ENCODE results near the gene MRPL49. TPM values are rescaled to one million over a fixed set of nuclear protein-coding genes. Genes with fewer than 3 reads are reported as not detected.
A peak's percentile ranks its signal among the peaks of the same experiment; 100 is the strongest.
"Not testable (repeated sequence)": the region's sequence is repeated elsewhere in the genome, so short reads cannot be mapped to it uniquely, and the experiment has no call there.

MRPL49 gene
- total RNA-seq, 4 donors from 2014 or later = 48.0 to 68.5 (median 61.7) TPM

DNA sequence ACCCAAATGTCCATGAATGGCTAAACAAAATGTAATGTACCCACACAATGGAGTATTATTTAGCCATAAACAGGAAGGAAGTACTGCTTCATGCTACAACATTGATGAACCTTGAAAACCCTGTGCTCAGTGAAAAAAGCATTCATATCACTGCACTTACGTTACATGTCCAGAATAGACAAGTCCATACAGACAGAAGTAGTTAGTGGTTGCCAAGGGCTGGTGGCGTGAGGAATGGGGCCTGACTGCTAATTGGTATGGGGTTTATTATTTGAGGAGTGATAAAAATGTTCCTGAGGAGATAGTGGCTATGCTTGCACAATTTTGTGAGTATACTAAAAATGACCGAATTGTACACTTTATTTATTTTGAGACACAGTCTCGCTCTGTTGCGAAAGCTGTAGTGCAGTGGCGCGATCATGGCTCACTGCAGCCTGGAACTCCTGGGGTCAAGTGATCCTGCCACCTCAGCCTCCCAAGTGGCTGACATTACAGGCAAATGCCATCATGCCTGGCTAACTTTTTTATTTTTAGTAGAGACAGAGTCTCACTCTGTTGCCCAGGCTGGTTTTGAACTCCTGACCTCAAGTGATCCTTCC lies 19.9 kb downstream of the MRPL49 start:
- H3K27ac ChIP-seq = no peak overlapping the region
- TF ChIP-seq POLR2AphosphoS5 (IDR thresholded peaks at IDR 0.05) = no peak
- no peak for TF ChIP-seq EP300 (IDR thresholded peaks at IDR 0.05)
- TF ChIP-seq, protein P1, sequence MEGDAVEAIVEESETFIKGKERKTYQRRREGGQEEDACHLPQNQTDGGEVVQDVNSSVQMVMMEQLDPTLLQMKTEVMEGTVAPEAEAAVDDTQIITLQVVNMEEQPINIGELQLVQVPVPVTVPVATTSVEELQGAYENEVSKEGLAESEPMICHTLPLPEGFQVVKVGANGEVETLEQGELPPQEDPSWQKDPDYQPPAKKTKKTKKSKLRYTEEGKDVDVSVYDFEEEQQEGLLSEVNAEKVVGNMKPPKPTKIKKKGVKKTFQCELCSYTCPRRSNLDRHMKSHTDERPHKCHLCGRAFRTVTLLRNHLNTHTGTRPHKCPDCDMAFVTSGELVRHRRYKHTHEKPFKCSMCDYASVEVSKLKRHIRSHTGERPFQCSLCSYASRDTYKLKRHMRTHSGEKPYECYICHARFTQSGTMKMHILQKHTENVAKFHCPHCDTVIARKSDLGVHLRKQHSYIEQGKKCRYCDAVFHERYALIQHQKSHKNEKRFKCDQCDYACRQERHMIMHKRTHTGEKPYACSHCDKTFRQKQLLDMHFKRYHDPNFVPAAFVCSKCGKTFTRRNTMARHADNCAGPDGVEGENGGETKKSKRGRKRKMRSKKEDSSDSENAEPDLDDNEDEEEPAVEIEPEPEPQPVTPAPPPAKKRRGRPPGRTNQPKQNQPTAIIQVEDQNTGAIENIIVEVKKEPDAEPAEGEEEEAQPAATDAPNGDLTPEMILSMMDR (IDR thresholded peaks at IDR 0.05) = no peak
- TF ChIP-seq POLR2A (IDR thresholded peaks at IDR 0.05) = no peak
- no peaks in the 10 kb centered on the region for H3K4me1 ChIP-seq
- H3K4me3 ChIP-seq = no peak overlapping the region
- H3K27me3 ChIP-seq = no peaks in the 10 kb centered on the region
- no peaks in the 10 kb centered on the region for H3K9me3 ChIP-seq
- H3K36me3 ChIP-seq = no peaks in the 10 kb centered on the region
- 84% methylated on average over 7 of the region's 7 CpGs for WGBS
- peak in 1 of 2 donors; percentile 10 for DNase-seq (ENCODE audit: low spot score in 2 of 2)

DNA sequence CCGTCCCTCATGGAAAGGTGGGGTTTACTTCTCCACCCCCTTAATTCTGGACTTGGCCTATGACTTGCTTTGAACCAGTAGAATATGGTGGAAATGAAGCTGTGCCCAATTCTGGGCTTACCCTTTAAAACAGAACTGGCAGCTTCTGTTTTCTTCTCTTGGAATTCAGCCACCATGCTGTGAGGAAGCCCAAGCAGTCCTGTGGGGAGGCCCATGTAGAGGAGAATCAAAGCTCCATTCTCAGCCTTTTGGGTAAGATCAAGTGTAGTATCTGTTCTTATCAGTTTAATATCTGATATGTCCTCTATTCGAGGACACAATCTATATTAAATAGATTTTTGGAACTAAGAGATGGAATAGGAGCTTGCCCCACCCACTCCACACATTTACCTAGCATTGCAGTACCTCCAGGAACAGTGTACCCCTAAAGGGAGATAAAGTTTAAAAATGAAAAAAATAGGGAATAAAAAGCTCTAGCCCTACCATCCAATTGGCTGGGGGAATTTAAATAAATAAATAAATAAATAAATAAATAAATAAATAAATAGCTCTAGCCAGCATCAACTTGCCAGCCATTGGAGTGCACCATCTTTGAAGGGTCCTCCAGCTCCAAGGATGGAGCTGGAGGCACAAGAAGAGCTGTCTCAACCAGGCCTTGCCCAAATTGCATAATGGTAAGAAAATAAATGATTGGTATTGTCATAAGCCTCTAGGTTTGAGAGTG lies 25.4 kb downstream of the MRPL49 start:
- H3K4me1 ChIP-seq = peaks cover 10% of the 10 kb centered on the region
- no peak for DNase-seq (ENCODE audit: low spot score in 2 of 2)
- no peak overlapping the region for H3K27ac ChIP-seq
- no peaks in the 10 kb centered on the region for H3K27me3 ChIP-seq
- TF ChIP-seq POLR2AphosphoS5 (IDR thresholded peaks at IDR 0.05) = no peak
- no peak for TF ChIP-seq POLR2A (IDR thresholded peaks at IDR 0.05)
- TF ChIP-seq, protein P1 (IDR thresholded peaks at IDR 0.05) = no peak
- TF ChIP-seq EP300 (IDR thresholded peaks at IDR 0.05) = no peak
- no peak overlapping the region for H3K4me3 ChIP-seq
- WGBS = 90% methylated on average over 2 of the region's 2 CpGs
- no peaks in the 10 kb centered on the region for H3K36me3 ChIP-seq
- H3K9me3 ChIP-seq = no peaks in the 10 kb centered on the region

DNA sequence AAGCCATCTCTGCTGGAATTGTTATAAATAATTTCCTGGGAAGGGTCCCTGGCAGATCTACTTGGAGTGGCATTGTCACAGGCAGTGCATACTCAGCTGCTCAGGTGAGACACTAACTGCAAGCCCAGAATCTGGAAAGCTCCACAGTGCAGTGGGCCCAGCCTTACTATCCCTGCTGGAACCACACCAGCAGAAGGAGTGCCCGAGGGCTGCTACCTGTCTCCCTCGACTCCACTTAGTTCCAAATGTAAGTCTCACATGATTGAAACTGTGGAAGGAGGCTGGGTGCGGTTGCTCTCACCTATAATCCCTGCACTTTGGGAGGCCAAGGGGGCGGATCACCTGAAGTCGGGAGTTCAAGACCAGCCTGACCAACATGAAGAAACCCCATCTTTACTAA lies 26.5 kb downstream of the MRPL49 start:
- no peaks in the 10 kb centered on the region for H3K9me3 ChIP-seq
- H3K36me3 ChIP-seq = no peaks in the 10 kb centered on the region
- no peak for TF ChIP-seq POLR2A (IDR thresholded peaks at IDR 0.05)
- no peaks in the 10 kb centered on the region for H3K27me3 ChIP-seq
- H3K4me1 ChIP-seq = peaks cover 10% of the 10 kb centered on the region
- 74% methylated on average over 5 of the region's 5 CpGs for WGBS
- H3K27ac ChIP-seq = no peak overlapping the region
- peak in 1 of 2 donors; percentile 46 for DNase-seq (ENCODE audit: low spot score in 2 of 2)
- no peak overlapping the region for H3K4me3 ChIP-seq

DNA sequence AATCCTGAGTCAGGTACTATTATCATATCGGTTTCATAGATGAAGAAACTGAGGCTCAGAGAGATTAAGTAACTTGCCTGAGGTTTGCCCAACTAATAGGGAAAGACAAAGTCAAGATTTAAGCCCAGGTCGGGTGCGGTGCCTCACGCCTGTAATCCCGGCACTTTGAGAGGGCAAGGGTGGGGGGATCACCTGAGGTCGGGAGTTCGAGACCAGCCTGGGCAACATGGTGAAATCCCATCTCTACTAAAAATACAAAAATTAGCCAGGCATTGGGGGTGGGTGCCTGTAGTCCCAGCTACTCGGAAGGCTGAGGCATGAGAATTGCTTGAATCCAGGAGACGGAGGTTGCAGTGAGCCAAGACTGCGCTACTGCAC lies 28.0 kb downstream of the MRPL49 start:
- not testable (repeated sequence) for H3K4me3 ChIP-seq, H3K36me3 ChIP-seq, H3K9me3 ChIP-seq, H3K4me1 ChIP-seq, H3K27me3 ChIP-seq, H3K27ac ChIP-seq
- DNase-seq (ENCODE audit: low spot score in 2 of 2) = peak in 1 of 2 donors; percentile 44
- 69% methylated on average over 10 of the region's 10 CpGs for WGBS

DNA sequence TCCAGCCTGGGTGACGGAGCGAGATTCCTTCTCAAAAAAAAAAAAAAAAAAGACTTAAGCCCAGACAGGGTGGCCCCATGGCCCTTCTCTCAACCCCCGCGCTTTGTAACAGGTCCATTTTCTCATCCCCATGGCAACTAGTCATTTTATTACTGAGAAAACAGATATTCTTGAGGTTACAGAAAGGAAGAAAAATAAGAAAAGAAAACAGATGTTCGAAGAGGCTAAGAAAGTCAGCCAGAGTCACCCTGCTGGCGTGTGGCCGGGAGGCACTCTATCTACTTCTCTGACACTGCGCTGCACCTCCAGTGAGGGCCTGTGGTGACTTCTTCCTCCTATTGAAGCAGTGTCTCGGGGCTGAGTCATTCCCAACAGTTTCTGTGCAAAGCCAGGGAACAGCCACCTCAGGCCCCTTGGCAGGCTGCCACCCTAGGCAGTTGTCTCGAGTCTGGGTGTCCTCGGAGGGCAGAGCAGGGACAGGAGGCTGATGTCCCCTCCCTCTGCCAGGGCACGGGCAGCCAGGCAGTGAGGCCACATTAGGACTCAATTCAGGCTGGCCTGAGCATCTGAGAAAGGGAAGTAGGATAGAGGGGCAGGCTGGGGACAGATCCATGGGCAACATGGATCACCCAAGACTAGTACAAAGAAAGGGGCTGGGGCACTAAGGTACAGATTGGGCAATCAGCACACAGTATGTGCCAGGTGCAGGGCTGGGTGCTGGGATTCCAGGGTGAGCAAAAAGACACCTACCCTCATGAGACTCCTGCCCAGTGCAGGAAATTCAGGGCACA lies 28.6 kb downstream of the MRPL49 start:
- Histone ChIP-seq H3K27ac (no peak overlapping the region), H3K9me3 (no peaks in the 10 kb centered on the region), H3K4me1 (peaks cover 10% of the 10 kb centered on the region), H3K27me3 (no peaks in the 10 kb centered on the region), H3K4me3 (no peak overlapping the region), H3K36me3 (no peaks in the 10 kb centered on the region)
- WGBS = 31% methylated on average over 9 of the region's 12 CpGs
- DNase-seq (ENCODE audit: low spot score in 2 of 2) = peak; percentile 85 to 86
- TF ChIP-seq, protein P1 (IDR thresholded peaks at IDR 0.05) = no peak
- TF ChIP-seq POLR2AphosphoS5 (IDR thresholded peaks at IDR 0.05) = no peak
- TF ChIP-seq POLR2A (IDR thresholded peaks at IDR 0.05) = no peak
- TF ChIP-seq EP300 (IDR thresholded peaks at IDR 0.05) = no peak

DNA sequence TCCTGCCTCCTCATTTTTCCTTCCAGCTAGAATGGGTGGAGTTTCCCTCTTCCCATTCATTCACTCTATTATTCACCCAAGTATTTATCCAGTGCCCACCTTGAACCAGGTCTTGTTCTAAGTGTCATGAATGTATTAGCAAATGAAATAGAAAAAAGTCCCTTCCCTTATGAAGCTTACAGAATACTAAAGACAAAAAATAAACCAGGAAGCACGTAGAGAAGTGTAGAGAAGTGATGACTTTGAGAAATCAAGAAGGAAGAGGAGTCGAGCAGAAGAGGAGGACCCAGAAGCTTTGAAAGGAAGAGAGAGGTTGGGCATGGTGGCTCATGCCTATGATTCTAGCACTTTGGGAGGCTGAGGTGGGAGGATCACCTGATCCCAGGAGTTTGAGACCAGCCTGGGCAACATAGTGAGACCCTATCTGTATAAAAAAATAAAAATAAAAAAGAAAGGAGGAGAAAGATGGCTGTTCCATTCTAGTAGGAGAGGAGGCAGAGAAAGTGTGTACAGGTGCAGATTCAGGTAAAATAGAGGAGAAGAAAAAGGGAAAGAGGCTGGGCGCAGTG lies 29.3 kb downstream of the MRPL49 start:
- WGBS = 72% methylated on average over 3 of the region's 3 CpGs
- Histone ChIP-seq H3K36me3 (no peaks in the 10 kb centered on the region), H3K9me3 (no peaks in the 10 kb centered on the region), H3K4me3 (no peak overlapping the region), H3K27ac (no peak overlapping the region), H3K27me3 (no peaks in the 10 kb centered on the region), H3K4me1 (peaks cover 10% of the 10 kb centered on the region)
- no peak for TF ChIP-seq EP300 (IDR thresholded peaks at IDR 0.05)
- TF ChIP-seq POLR2AphosphoS5 (IDR thresholded peaks at IDR 0.05) = no peak
- DNase-seq (ENCODE audit: low spot score in 2 of 2) = peak in 1 of 2 donors; percentile 28
